Right hindlimb (tissue), 1 donor: ENCODE data around the gene ESPNL.
A peak's percentile ranks its signal among the peaks of the same experiment; 100 is the strongest.
"Not testable (repeated sequence)": the region's sequence is repeated elsewhere in the genome, so short reads cannot be mapped to it uniquely, and the experiment has no call there.

ENCODE experiments used
- DNase-seq: peaks from one replicate; pipeline ENCODE4 v3.0.0-alpha.2; 2018

The ESPNL gene

DNA sequence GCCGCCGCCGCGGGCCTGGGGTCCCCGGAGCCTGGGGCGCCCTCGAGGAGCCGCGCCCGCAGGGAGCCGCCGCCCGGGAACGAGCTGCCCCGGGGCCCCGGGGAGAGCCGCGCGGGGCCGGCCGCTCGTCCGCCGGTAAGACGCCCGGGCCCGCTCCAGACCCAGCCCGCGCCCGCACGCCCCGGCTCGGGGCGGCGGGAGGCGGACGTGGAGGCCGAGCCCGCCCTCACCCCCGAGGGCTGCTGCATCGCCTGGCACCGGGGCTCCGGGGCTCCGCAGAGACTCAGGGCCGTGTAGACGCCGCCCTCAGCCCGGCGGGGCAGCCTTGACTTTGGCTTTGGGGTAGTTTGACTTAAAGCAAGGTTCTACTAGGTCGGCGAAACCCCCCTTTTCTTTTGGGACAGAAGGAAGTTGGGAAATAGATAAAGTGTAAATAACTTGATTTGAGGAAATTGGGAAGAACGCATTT, 59.0 kb downstream of the ESPNL start:
- no peak for DNase-seq

DNA sequence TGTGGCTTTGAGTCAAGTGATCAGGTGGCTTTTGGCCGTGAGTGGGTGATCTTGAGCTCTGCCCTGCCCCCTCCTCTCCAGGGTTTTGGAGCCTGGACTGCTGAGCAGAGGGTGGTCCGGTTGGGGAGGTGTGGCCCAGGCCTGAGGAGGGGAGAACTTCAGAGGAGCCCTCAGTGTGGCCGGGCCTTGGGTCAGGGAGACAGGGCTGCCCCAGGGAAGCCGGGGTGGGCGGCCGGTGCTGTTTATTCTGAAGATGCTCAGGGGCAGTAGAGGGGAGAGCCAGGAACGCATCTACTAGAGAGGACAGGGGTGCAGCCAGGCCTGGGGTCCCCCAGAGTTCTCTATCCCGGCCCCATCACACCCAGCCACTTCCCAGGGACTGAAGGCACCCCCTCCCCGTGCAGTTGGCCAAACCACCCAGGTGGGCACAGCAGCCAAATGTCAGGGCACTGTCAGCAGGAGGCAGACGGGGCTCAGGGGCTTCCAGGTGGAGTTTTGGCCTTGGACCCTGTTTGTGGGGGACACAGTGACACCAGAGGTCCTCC, 59.6 kb downstream of the ESPNL start:
- no peak for DNase-seq

DNA sequence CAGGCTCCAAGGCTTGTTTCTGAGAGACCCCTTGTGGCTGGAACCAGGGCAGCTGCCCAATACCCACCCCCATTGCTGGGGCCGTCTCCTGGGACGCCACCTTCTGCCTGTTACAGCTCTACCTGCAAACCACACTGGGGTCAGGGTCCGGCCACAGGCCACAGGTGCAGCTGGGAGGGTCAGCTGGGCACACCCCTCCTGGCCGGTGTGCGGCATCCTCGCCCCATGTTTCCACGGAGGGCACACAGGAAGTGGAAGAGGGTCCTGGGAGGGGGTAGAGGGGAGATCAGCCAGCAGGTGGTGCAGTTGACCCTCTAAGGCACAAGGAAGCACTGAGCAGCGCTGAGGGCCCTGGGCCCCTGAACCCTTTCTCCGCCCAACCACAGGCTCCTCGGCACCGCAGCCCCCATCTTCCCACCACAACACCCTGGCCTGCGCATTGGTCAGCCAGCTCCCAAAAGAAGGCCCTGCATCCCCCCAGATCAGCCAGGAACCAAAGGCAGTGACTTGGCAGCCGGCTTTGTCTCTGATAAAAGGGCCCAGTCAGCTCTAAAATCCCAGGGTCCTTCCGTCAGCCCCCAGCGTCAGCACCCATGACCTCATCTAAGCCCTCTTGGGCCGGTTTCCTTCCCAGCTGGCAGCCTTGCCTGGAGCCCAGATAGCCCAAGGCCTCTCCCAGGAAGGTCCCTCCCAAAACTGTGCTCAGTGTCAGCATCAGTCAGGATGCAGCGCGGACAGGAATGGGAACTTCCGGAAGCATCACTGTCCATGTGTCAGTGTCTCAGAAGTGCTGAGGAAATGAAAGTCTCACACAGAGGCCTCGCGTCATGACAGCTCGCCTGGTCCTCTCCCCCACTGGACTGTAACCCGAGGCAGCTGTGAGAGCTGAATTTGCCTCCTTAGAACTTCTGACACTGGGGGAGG, 60.3 kb downstream of the ESPNL start:
- peak; percentile 15 for DNase-seq

DNA sequence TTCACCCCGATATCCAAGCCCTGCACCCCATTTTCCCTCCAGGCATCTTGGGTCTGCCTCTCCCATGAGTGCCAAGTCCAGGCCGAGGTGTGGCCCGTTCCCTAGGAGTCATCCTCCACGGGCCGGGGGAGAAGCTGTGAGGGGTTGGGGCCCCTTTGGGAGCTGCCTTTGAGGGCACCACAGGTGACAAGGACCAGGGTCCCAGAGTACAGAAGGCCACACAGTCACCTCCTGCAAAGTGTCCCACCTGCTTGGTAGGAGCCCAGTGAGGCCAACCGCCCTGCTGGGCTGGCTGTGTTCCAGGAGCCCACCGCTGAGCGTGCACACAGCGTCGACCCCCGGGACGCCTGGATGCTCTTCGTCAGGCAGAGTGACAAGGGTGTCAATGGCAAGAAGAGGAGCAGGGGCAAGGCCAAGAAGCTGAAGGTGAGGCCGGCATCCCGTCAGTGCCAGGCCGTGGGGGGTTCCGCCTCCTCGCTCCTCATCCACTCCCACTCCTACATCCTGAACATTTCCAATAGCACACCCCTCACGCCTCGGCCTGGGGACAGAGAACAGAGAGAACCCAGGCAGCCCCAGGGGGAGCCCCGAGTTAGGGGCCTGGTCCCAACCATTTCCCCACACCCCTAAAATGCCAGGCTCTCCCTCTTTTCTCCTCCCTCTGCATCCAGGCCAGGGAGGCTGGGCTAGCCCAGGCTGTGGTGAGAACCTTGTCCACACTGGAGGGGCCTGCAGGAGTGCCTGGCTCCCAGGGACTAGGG, 61.3 kb downstream of the ESPNL start:
- DNase-seq: peak; percentile 11

DNA sequence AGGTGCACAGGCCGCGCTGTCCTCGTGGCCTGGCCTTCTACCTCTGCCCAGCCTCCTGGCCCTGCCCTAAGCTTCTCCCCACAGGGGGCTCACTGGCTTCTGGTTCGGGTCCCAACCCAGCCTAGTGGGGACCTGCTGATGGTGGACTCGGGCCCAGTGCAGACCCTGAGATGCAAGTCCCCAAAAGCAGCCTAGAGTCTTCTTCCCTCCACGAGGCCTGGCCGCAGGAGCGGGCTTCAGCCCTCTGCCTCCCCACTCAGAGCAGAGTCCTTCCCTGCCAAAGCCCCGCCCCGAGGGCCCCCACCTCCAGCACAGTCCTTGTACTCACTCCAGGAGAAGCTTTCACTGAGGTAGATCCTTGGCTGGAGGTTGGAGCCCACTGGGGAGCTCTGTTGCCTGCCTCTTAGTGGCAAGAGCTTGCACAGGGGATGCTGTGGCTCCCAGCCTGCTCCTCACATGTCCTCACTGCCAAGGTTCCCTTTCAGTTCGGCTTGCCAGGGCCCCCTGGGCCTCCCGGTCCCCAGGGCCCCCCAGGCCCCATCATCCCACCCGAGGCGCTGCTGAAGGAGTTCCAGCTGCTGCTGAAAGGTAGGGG, 62.2 kb downstream of the ESPNL start:
- DNase-seq: peak; percentile 15

DNA sequence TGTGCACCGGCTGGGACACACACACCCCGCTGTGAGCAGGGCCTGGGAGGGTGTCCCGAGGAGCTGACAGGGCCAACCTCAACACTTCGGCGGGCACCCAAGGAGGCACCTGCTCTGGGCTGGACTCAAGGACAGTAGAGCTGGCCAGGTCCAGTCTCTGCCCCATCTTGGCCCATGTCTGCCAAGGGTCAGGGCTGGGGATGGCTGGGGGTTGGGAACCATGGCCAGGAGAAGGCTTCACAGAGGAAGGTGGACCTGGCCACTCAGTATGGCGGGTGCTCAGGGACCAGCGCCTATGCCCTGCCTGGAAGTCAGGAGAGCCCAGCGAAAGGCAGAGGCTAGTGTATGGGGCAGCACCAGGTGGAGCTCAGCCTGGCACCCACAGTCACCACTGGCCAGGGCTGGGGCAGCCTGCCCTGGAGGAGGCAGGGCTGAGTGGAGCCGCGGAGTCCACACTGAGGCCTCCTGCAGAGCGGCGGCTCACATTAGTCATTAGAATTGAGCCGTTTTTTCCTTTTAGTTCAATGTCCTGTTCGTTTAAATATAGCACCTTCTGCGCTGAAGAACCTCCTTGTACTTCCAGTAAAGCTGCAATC, 62.8 kb downstream of the ESPNL start:
- DNase-seq: no peak

DNA sequence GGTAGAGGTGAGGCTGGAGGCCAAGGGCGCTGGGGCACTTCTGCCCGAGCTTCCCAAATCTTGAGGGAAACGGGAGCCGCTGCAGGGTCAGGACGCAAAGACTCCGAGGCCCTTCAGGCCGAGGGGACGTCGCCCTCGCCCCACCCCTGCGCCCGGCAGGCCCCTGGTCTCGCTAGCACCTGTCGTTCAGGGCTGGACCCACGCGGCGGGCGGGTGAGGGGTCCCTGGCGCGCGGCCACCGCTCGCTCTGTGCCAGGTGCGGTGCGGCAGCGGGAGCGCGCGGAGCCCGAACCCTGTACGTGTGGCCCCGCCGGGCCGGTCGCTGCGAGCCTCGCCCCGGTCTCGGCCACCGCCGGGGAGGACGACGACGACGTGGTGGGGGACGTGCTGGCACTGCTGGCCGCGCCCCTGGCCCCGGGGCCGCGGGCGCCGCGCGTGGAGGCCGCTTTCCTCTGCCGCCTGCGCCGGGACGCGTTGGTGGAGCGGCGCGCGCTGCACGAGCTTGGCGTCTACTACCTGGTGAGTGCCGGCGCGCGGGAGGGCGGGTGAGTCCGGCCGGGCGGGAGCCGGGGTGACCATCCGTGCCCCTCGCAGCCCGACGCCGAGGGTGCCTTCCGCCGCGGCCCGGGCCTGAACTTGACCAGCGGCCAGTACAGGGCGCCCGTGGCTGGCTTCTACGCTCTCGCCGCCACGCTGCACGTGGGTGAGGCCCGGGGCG, 63.5 kb downstream of the ESPNL start:
- peak; percentile 24 for DNase-seq

DNA sequence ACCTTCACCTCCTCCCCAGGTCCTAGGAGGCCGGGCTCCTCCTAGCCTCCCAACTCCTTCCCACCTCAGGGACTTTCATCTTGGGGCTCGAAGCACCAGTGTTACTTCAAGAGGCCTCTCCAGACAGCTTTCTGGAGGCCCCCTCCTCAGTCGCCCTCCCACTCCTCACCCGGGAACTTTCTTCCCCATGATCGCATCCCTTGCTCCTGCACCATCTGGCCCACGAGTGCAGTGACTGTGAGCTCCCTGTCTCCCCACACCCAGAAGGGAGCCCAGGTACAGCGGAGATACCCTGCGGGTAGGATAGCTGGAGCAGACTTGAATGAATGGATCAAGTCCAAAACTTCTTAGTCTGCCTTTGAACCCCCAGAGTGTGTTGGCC, 64.8 kb downstream of the ESPNL start:
- DNase-seq: no peak

DNA sequence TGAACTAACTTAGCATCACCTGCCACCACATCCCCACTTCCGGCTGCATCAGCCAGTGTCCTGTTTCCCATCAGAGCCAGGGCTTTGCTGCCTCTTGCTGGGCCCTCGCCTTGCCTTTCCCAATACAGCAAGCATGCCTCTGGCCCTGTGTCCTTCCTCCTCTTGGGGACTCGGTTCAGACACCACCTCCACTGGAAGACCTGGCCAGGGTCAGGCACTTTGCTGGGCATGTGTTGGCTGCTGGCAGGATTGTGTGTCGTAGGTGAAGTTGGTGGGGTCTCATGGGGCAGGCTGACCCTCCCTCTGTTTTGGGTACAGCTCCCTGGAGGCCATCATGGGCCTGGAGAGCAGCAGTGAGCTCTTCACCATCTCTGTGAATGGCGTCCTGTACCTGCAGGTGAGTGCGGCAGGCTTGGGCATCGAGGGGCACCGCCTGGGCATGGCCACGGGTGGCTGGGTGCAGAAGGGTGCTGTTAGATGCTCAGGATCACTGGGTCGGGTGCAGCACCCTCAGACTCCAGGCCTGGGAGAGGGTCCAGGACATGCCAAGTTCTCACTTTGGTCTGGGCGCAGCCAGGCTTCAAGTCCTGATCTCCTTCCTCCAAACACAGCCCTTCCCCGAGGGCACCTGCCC, 65.3 kb downstream of the ESPNL start:
- DNase-seq: no peak

DNA sequence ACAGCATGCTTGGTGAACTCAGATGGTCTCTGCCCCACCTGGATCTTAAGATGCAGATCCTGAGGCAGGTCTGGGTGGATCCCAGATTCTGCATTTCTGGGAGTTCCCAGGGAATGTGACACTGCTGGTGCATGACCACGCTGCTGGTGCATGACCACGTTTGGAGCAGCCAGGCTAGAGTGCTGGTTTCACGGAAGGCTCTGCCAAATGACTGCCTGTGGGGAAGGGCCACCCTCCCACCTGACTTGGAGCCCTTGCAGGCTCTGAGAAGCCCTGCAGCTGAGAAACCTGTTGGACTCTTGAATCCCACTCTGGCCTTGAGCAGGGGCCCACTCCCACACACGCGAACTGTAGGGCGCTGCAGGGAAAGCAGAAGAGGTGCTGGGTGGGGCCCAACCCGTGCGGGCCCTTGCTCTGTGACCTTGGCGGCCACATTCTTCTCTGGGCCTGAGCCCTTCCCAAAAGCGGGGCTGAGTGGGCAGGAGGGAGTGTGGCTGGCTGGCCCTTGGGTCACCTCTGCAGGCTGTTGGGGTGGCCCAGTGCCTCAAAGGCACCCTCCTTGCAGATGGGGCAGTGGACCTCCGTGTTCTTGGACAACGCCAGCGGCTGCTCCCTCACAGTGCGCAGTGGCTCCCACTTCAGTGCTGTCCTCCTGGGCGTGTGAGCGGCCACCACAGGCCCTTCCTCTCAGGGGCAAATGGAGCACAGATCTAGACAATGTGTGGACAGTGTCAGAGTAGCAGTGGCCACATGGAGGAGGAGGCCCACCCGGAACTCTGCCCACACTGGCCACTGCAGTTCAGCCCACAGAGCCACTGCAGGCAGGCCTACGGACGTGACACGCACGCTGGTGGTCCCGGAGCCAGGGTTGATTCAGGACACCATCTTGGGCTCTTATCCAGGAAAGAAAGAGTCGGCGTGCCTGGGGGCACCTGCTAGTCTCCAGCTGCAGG, 66.5 kb downstream of the ESPNL start:
- no peak for DNase-seq

DNA sequence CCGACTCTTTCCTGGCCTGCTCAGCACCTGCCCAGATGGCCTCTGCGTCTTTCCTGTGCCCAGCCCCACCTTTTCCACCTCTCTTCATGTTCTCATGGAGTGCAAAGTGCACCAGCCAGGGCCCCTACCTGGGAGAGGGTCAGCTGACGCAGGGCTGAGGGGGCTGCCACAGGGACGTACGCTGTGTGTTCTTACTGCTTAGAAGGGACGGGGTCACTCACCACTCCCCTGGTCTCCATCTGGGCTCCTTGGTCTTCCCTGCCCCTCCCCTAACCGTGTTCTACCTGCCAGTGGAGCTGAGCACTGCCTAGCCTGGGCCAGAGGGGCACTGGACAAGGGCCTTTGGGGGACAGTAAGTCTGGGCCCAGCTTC, 67.2 kb downstream of the ESPNL start:
- DNase-seq: no peak

DNA sequence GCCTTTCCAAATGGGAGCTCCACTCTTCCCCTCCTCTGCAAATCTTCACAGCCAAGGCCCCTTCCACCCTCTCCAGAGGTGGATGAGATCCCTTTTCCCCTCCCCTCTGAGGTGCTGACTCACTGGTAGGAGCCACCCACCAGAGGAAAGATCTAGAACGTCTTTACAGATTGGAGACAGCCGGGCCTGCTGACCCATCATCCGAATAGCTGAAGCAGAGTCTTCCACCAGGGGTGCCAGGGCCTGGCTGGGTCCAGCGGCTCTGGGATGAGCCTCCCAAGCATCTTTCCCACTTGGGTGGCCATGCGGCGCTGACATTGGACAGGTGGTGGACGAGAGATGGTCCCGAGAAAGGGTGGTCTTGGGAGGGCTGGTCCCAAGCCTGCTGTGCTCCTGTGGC, 67.6 kb downstream of the ESPNL start:
- DNase-seq: no peak

DNA sequence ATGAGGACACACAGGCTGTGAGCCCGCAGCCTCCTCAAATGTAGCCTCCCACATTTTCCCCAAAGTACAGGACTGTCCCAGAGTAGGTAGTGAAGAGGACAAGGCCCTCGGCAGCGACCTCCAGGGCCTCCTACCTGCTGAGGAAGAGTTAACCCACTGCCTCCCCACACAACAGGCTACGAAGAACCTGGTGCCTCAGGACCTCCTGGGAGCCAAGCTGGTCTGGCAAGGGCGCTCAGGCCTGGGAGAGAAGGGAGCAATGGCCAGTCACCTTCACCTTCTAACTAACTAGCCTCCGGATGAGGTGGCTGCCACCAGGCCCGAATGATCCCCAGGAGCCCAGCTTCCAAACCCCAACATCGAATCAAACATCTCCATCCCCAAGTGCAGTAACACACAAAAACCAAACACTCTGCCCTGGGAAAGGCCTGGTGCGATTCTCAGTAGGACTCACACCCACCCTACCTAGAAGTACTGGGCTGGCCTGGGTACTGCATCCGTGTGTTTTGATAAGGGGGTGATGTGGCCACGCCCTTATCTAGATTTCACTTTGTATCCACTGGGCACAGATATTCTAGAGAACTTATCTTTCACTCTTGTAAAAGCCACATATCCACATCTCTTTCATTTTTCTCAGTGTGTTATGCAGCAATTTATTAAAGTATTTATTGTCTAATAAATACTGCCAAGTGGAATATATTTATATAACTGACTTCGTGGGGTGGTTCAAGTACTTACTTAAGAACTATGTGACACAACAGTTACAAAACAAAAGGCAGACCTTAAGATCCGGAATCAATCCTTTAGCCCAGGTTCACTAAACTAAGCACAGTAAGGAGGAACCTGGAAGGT, 68.3 kb downstream of the ESPNL start:
- DNase-seq: no peak

DNA sequence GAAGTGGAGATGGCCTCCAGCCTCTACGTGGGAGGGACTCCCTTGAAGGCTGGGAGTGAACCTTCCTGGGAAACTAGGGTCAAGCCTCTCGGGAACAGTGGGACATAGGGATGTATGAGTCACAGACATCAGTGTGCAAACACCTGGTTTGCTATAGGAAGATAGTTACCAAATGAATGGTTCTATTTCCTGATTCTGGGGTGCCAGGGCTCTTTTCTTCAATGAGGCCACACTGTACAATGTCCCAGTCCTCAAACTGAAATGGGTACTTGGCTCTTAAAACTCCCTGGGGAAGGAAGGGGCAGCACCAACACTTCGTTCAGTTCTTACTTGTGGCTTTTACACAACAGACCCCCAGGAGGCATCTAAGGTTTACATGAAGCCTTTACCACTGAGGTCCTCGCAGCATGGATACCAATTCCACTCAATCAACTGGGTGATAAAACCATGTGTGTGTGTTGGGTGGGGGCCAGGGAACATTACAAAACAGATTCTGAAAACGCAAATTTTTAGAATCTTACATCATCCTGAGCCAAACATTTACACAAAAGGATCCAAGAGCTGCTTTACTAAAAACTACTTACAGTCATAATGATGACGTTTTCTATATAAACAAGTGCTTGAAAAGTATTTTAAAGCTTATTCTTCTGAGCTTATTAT, 69.0 kb downstream of the ESPNL start:
- no peak for DNase-seq

DNA sequence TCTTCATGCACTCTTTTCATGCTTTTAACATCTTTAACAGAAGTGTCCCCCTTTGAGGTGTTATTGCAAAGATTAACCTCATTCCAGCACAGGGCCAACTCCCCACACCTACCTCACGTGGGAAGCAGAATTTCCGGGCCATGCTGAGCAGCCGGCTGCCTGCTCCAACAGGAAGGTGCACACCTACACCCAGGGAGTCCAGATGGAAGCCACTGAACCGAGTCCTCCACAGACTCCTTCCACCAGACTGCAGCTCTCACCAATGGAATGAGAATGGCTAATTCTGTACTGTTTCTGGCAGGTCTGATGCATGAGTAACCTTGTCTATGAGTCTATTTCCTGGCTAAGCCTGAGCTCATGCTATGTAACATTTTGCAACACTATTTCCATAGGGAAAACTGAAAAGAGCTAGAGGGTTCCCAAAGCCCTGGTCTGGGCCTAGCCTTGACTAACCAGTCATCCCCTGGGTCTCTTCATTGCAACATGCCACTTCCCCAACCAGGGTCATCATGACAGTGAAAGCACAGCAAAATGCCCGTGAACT, 69.6 kb downstream of the ESPNL start:
- no peak for DNase-seq

DNA sequence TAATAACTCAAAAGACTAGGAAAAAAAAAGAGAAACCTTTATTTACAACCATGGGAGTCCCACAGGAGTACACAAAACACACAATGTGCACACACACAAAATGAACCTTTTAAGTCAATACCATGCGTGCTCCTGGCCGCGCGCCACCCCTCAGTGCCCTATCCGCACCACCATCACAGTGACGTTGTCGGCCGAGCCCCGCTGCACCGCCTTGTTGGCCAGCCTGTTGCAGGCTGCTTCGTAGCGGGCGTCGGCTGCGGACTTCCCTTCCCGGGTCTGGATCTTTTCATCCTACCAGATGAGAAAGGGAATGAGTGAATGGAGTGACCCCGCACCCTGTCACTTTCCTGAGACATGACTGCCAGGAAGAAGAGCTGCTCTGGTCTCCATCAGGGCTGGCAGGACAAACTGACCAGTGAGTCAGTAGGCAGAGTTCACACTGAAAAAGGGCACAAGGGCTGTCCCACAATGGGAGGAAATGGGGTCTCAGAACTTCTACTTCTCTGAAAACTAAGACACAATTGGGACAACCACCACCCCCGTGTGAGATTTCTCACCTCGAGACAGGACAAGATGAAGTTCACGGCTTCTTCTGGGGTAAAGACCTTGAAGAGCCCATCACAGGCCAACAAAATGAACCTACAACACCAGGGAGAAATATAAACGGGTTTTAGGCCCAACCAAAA, 70.4 kb downstream of the ESPNL start:
- no peak for DNase-seq

DNA sequence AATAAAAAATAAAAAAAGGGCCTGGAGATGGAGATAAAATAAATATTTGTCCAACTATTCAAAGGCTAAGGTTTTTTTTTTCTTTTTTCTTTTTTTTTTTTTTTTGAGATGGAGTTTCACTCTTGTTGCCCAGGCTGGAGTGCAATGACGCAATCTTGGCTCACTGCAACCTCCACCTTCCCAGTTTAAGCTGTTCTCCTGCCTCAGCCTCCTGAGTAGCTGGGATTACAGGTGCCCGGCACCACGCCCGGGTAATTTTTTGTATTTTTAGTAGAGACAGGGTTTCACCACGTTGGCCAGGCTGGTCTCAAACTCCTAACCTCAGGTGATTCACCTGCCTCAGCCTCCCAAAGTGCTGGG, 70.9 kb downstream of the ESPNL start:
- not testable (repeated sequence) for DNase-seq

DNA sequence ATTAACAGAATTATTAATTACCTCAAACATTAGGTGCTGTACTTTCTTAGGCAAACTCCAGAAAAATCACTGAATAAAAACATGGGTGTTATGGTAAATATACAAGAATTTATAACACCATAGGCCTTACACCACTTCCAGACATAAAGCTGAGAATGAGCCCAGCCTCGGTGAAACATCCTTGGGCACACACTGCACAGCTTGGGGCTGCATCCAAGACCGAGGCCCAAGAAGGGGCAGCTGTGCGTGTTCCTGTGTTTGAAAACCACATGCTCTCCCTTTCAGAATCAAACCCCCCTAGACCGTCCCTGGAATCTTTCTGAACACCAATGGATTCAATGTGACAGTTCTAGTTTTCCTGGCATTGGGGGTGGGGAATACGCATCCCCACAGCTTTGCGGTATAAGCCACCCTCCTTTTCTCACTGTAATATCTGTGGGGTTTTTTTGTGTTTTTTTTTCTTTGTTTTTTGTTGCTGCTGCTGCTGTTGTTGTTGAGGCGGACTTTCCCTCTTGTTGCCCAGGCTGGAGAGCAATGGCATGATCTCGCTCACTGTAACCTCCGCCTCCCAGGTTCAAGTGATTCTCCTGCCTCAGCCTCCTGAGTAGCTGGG, 71.5 kb downstream of the ESPNL start:
- no peak for DNase-seq
